ENCODE data around the gene LDLRAD4.

Gene LDLRAD4

DNA sequence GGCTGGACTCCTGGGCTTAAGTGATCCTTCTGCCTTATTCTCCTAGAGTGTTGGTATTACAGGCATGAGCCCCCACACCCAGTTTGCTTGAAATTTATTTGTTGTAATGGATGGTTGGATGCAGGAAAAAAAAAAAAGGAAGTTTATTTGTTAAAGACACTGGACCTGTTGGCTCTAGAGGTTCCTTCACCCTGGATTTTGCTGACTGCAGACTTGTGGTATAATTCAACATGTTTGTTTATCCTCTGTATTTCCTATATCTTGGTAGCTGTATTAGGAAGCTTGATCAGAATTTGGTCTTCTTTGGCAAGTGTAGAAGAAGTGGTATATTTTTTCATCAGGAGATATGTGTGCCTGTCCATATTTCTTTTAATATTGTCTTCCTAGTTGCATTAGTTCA lies 138.7 kb downstream of the LDLRAD4 start:
- no peak for DNase-seq

DNA sequence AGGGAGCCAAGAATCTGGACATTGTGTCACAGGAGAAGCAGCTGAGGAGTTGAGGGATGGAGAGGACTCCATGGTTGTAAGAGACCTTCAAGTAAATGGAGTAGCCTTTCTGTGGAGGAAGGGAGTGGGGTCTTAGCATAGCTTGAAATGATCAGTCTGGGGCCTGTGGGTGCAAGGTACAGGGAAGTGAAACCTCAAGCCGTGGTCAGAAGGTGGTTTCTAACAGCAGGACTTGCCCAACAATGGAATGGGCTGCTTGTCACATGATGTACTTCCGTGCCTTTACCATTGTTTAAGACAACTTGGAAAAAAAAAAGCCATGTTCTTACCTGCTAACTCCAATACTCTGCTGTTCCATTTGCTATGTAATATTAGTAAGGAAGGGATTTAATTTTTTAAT lies 140.7 kb downstream of the LDLRAD4 start:
- no peak for DNase-seq

DNA sequence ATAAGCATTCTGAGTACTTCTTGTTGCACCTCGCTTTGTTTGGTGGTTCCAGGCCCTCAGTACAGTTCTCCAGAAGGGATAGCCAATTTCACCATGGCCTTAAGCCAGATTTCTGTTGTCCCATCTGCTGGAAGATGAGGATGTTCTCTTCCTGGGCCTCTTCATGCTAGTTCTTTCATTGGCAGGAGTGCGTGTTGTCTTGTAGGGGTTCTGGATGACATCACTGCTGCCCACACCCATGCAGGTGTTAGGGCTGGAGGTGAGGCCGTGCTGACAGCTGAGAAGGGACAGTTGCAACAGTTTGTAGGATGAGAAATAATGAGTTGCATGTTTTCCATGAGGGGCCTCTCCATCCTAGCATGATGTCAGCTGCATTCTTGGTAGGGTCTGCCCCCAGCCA lies 142.9 kb downstream of the LDLRAD4 start:
- no peak for DNase-seq

DNA sequence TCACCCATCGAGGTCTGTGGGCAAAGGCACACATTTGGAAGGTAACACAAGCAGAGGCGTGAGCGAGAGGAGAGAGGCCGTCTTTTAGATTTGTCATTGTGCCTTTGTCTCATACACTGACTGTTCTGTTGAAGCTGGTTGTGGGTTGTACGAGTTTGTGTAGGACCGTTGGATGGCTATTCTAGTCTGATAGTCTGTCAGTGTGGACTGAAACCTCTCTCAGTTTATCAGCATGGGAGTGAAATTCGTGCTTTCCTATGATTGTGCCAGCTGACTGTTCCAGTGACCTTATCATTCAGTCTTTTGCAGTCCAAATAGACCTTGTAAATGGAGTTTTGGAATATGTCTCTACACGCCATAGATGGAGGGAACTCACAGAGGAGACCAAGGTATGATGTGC lies 143.5 kb downstream of the LDLRAD4 start:
- DNase-seq = no peak

DNA sequence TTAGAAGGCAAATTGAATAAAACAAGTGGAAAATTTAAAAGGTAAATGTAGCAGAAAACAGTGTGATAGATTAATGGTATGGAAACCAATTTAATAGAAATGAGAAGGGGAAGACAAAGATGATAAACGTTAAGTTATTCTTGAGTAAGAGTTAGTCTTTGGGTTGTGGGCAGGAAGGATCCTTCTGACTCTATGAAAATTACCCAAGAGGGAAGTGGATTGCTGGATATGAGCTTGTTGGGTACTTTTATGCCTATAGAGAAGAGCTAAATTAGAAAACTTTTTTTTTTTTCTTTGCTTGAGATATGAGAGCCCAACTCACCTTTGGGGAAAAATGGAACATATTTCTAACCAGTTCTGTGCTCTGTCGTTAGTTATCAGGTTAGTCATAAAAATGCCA lies 144.0 kb downstream of the LDLRAD4 start:
- DNase-seq = no peak

DNA sequence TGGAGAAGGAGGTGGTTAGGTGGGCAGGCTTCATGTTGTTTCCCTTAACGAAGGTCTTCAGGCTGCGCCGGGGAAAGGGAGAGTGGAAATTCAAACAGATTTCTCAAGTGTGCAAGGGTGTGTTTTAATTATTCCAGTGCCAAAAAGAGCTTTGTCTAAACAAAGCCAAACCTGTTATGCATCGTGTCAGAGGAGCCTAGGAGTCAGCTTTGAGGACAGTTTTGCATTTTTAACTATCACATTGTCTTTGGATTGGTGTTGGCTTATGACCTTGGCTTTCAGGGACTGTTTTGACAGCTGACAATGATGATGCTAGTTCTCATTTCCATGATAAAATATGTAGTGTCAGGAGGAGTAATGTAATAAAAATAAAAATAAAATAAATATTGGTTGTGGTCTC lies 144.8 kb downstream of the LDLRAD4 start:
- no peak for DNase-seq

DNA sequence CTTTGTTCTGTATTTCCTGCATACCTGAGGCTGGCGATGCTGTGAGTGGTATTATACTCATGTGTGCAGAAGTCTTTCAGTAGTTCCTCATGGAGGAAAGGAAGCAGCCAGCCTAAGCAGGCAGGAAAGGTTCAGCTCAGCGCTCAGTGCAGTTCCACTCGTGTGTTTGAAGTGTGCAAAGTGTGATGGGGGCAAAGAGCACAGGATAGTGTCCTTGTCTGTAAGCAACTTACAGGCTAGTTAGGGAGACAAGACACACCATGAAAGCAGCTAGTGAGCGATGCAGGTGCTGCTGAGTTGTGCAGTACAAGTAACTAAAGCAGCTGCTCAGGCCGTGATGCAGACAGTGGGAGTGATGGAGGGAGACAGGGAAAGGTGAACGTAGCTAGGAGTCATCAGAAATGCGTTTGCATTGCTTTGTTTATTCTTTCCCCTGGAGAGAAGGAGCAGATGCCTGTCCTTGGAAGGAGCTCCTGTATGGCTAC lies 146.2 kb downstream of the LDLRAD4 start:
- DNase-seq = no peak

DNA sequence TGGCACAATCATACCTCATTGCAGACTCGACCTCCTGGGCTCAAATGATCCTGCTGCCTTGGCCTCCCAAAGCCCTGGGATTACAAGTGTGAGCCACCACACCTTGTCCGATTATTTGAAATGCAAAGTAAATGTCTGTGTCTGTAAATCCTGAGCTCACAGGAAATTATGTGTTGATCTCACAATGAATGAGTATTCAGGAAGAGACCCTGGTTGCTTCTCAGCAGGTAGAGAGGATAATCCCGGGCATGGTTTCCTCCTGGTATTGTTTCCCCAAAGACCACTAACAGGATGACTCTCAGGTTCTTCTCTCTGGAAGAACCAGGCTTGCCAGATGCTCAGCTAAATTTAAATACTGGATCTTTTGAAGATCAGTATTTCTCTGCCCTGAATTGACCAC lies 147.6 kb downstream of the LDLRAD4 start:
- no peak for DNase-seq

DNA sequence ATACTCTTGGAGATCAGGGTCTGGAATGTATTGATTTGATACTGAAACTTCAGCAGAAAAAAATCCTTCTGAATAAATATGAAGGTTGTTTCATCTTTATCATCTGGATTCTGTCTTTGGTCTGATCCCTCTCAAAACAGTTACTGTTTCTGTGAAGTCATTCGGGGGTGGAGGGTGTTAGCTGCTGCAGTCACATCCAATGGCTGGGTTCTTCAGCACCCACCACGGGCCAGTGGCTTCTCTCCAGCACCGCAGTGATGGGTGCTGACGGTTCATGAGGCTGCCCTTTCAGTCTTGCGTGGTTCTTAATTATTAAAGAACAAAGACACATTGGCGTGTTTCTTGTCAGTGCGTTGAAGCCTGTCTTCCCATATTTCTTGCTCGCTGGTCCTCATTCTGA lies 148.0 kb downstream of the LDLRAD4 start:
- no peak for DNase-seq

DNA sequence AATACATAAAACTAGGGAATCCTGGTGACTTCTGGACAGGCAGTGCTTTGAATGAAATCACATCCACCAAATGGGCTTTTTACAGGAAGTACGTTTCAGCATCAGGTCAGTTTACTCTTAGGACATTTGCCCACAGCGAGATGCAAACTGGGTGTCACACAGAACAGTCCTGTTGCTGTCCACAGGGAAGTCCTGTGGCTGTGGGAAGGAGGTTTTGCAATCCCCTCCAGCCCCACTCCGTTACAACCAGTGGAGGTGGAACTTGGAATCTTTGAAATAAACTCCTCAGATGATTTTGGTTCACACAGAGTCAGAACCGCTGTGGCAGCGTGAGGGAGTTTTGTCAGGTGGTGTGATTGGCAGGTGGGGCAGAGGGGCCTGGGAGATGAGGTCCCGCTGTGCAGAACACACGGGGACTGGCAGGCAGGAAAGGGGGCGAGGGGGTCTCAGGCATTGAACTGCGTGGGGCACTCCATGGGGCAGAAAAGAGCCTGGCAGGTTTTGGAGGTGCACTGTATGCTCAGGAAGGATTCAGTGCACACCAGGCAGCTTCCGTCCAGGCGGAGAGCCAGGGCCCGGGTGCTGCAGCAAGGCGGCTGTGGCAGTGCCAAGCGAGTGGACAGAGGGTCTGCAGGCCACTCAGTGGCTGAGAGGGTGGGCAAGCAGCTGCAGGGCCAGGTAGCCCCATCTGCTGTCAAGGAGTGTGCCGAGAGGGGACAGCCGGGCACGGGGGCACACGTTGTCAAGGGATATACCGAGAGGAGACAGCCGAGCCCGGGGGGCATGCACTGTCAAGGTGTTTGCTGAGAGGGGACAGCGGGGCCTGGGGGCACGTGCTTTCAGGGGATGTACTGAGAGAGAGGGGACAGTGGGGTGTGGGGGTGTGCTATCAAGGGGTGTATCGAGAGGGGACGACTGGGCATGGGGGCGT lies 148.7 kb downstream of the LDLRAD4 start:
- DNase-seq = no peak

DNA sequence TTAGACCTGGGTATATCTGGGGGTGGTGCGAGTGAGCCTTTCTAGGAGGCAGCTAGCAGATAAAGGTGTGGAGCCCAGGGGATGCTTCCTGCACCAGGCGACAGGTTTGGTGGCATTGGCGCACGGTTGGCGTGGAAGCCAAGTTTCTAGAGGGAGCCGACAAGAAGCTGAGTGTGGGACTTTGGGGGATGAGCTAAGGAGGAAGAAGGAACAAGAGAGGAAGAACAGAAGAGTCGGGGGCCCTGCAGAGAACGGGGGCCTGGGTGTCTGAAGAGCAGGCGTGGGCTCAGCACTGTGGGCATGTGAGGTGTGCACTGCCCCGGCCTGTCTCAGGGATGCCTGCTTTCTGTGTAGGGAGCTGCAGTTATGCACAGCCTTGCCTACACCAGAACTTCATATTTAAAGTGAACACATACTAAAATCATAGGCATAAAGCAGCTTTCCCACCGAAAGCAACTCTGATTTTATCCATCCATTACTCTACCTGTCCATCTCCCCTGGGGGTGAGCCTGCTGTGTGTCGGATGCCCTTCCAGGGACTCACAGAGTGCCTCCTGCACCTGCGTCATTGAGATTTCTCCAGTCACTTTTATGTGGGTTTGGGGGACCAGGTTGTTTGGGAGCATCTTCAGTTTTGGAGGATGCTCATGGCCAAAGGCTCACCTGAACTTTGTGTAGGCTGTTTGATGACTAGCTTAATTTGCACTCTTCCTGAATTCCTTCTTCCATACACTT lies 149.7 kb downstream of the LDLRAD4 start:
- no peak for DNase-seq

DNA sequence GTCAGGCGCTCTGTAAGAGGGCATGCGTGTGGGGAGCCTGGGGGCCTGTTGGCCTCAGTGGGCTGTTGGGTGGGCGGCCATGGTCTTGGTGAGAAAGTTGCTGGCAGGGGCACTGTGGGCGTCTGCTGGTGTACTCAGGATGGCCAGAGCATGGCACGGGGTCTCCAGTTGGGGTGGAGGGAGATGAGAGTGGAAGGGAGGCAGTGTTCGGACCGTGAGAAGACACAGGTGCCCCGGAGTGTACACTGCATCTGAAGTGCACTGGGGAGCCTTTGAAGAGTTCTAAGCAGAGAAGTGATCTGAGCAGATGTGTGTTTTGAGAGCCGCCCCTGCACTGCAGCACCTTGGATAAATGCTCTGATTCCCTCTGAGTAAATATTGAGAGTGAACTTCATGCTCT lies 150.8 kb downstream of the LDLRAD4 start:
- no peak for DNase-seq

DNA sequence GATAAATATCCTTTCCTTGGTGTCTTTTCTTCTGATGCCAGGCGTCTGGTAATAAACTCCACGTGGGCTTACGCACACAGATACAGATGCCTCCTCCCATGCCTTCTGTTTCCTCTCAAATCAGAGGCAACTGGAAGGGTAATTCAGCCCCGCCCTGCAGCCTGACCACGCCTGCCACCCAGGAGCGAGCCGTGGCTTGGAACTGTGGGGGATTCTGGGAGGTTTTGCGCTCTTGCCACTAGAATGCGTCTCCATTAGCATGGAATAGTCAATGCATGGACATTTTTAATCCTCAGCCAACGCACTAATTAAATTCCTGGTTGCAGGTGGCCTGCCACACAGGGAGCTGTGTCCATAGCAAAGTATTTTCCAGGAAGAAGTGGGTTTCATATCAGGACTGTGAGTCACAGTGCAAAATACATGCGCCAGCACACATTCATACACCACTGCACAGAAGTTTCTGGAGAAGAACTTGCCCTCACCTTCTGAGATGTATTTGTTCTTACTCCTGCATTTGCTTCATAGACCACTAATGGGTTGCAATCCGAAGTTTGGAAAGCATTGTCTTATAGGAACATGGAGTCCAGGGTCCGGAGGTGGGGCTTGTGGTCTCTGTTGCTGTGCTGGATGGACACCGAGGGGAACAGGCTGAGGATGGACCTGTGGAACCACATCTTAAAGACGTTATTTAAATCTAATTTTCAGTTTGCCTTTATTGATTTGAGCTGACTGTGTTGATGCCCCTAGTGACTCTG lies 151.4 kb downstream of the LDLRAD4 start:
- DNase-seq = no peak

DNA sequence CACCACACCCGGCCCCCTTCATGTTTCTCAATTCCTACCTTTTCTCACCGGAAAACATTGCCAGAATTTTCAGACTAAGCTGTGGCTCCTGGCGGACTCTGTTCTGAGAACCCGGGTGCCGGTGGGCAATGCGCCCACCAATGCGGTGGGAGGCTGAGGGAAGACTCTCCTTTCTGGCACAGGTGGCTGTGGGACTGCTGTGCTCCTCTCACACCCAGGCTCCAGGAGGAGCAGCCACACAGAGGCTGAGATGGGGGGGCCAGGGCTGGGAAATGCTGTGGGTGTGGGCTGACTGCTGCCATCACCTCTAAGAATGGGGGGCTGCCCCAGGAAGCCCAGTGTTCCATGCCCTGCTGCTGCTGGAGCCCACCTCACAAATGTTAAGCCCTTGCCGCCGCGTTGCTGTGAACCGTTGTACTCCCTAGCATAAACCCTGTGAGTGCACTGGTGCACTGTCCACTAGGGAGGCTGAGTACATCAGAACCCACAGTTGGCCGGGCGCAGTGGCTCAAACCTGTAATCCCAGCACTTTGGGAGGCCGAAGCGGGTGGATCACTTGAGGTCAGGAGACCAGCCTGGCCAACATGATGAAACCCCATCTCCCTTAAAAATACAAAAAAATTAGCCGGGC lies 152.6 kb downstream of the LDLRAD4 start:
- no peak for DNase-seq

DNA sequence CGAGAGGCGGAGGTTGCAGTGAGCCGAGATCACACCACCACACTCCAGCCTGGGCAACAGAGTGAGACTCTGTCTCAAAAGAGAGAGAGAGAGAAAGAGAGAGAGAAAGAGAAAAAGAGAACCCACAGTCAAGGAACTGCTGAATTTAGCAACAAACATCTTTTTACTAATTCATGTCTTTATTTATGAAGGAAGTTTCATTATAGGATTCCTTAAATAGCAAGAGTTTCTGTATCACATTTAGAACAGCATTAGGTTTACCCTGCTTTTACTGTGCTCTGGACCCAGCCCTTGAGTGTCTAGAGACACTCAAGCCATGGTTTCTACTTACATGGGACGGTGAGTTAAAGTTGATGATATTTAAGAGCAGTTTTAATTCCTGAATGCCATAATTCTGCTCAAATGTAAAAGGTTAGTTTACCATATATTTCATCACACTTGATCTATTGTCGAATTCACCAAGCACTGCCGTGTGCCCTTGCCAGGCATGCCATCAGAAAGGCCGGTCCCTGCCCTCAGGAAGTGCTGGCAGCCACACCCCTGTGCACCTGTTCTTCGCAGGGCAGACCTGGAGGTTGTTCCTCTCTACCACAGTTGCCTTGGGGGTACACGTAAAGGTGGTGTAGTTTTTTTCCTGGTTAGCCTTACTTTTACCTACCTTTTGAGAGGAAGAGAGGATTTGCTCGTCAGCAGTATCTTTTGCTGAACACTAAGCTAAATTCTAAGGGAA lies 153.3 kb downstream of the LDLRAD4 start:
- DNase-seq = no peak

DNA sequence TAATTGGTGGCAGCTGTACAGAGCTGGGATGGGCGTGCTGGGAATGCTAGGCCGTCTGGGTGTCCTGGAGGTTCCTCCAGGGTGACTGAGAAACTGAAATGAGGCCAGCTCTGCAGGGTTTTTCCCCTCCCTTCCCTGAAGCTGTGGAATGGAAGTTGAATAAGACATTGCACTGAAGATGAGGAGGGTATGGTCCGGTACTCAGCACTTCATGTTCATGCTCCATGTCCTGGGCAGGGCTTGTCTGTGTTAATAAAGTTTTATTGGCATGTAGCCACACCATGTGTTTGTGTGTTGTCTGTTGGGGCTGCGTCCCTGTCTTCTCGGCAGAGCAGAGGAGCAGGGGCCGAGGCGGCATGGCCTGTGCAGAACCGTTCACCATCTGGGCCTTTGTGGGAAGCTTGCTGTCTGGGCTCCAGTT lies 154.0 kb downstream of the LDLRAD4 start:
- DNase-seq = no peak

DNA sequence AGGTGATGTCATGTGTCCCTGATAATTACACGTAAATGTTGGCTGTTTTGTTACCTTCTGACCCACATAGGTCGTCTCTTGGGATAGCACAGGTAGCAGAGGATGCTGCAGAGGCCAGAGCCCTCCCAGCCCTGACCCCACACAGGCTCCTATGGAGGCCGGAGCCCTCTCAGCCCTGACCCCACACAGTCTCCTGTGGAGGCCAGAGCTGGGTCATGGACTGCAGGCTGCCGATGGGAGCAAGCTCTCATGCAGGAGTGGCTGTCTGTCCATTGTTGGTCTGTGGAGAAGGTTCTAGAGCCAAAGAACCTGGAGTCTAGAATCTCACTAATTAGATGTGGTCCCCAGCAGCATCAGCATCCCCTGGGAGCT lies 155.5 kb downstream of the LDLRAD4 start:
- no peak for DNase-seq

DNA sequence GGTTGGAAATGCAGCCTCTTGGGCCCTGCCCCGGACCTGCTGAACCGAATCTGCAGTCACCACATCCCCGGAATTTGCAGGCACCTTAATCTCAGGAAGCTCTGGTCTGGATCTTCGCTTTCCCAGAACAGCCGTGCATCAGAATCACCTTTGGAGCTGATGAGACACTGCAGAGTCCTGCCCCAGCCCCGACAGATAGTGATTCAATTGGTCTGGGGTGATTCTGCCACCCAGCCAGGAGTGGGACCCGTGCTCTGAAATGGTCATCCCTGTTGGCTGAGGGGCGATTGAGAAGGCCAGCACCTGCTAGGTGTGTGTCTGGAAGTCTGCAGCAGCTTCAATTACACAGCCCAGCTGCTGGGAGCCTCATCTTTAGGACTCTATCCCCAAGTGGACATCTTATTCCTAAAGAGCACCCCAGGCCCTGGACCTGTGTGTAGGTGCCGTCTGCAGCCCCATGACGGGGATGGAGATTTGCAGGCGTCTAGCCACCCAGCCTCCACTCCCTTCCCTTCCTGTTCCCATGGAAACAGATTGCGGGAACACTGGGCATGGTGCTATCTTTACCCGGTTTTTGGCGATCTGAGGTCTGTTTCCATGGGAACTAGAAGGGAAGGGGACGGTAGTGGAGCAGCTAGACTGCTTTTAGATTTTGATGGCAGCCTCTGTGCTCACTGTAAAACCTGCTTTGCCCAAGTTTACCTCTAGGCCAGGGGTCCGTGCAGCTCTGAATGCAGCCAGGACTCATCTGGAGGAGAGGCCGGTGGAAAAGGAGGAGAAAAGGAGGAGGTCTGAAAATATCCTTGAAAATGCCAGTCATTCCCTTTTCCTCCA lies 156.1 kb downstream of the LDLRAD4 start:
- no peak for DNase-seq

DNA sequence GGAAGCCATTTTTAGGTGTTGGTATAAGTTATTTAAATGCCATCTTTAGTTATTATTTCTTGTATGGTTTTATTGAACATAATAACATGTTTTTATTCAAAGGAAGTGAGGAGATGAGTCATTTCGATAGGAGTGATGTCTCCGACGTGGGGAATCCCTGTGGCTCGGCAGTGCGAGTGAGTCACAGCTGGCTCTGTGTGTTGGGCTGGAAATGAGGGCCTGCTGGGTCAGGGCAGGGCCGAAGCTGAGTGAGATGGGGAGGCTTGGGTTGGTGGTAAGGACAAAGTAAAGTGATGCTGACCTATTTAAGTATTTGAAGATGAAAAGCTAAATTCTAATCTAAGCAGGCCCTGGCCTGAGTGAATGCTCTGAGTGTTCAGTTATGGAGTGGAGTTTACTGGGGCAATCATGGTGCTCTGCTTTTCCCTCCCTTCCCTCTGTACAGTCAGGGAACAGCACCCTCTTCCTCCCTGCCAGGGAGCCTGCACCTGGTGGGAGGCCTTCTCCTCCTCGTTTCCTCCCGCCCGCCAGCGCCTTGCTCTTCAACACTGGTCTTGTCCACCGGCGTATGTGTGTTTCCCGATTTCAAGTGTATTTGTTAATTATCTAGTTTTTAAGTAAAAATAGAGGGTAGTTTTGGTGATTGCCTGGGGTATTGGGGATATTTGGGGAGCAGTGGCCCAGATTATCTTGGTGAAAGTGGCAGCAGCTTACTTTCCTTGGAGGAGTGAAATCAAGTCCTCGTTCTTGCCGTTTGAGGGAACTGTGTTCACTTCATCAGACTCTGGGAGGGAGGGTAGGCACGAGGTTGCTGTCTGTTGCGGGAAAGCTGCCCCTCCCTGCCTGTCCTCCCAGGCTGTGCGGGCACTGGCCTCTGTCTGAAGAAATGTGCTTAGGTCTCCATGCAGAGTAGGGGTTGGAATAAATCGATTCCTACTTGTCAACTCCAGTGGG lies 157.0 kb downstream of the LDLRAD4 start:
- DNase-seq = no peak

DNA sequence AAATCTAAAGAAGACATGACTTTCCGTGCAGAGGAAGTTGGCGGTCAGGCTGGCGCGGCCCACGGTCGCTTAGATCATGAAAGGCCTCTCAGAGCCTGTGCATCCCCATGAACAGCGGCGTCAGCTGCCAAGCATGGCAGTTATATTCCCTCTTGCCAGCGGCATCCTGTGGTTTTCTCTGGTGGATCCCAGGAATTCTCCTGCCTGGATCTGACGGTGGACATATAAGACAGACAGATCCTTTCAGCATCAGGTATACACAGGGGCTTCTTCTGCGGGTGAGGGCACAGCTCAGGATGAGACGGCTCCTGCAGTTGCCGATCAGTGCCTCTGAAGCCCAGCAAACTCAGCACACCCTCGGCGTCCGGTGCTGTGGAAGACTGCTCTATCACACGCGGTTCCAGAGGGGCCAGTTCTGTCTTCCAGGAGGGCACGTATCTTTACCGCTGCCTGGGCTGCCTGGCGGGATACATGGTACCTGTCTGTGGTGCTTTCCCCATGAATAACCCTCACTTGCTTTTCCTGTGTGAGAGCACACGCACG lies 157.8 kb downstream of the LDLRAD4 start:
- no peak for DNase-seq
